H1 (cell line): ENCODE data around the gene GARIN3.

Experiments used
- CHD1 ChIP-seq: IDR thresholded peaks from 2 replicates; pipeline ENCODE4 v1.6.1; 2012; ENCODE audit warnings: low read depth, low read length, improper control_type of control experiment
- KDM5A ChIP-seq: fragments of 200-600 bp; IDR thresholded peaks from 2 replicates; pipeline ENCODE4 v1.7.1; 2012; ENCODE audit warnings: mild to moderate bottlenecking, low read length, inconsistent platforms, mixed read lengths
- TF ChIP-seq, protein P1 (sequence below), 3 experiments: IDR thresholded peaks; 1 replicate in 2 of 3; 2 replicates in 1 of 3; pipeline versions ENCODE4 v1.5.1 to v1.6.1; 2011; ENCODE audit warnings: low read length in 3 of 3, mild to moderate bottlenecking in 3 of 3, inconsistent platforms in 2 of 3, low read depth in 1 of 3, moderate library complexity in 1 of 3; ENCODE audit not compliant: insufficient read depth in 1 of 3; ENCODE audit errors: control extremely low read depth in 1 of 3

DNA sequence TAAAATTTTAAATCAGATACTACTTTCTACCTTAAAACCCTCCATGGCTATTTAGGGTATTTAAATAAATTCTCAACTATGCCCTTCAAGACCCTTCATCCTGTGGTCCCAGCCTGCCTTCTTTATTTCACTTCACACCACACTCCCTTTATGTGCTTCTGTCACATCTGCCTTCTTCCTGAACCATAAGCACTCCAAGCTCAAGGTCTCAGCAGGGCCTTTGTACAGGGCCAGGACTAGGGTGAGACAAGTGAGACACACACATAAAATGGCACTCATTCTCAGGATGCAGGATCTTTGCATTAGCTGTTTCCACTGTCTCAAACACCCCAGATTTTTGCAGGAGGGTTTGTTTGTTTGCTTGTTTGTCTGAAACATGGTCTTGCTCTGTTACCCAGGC is 22.2 kb upstream of the GARIN3 start:
- TF ChIP-seq CHD1 (no peak), KDM5A (no peak)
- TF ChIP-seq, protein P1, sequence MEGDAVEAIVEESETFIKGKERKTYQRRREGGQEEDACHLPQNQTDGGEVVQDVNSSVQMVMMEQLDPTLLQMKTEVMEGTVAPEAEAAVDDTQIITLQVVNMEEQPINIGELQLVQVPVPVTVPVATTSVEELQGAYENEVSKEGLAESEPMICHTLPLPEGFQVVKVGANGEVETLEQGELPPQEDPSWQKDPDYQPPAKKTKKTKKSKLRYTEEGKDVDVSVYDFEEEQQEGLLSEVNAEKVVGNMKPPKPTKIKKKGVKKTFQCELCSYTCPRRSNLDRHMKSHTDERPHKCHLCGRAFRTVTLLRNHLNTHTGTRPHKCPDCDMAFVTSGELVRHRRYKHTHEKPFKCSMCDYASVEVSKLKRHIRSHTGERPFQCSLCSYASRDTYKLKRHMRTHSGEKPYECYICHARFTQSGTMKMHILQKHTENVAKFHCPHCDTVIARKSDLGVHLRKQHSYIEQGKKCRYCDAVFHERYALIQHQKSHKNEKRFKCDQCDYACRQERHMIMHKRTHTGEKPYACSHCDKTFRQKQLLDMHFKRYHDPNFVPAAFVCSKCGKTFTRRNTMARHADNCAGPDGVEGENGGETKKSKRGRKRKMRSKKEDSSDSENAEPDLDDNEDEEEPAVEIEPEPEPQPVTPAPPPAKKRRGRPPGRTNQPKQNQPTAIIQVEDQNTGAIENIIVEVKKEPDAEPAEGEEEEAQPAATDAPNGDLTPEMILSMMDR (IDR thresholded peaks at IDR 0.05; ENCODE audit: control extremely low read depth in 1 of 3, insufficient read depth in 1 of 3, low read depth in 1 of 3, low read length in 3 of 3) = no peak
